KMS-11 (cell line): Measurements from ENCODE around the gene C1orf216.

Experiments
- H2AFZ ChIP-seq: fragments of 200-600 bp; sonication (generic); 2 replicates; pipeline ENCODE4 v1.6.1; 2016; ENCODE audit warnings: antibody characterized with exemption, mixed run types, low read depth
- H3K27ac ChIP-seq: fragments of 200-600 bp; sonication (generic); 2 replicates; pipeline ENCODE4 v1.6.1; 2016; ENCODE audit warnings: mild to moderate bottlenecking, mixed run types
- H3K27me3 ChIP-seq: fragments of 200-600 bp; sonication (generic); 2 replicates; pipeline ENCODE4 v1.6.1; 2017; ENCODE audit warnings: mild to moderate bottlenecking, low read depth, mixed run types, moderate library complexity; ENCODE audit not compliant: insufficient read depth
- H3K36me3 ChIP-seq: fragments of 200-600 bp; sonication (generic); 2 replicates; pipeline ENCODE4 v1.6.1; 2017; ENCODE audit warnings: mild to moderate bottlenecking, mixed run types; ENCODE audit not compliant: insufficient read depth
- H3K4me1 ChIP-seq: fragments of 200-600 bp; sonication (generic); 2 replicates; pipeline ENCODE4 v1.6.1; 2016; ENCODE audit warnings: mild to moderate bottlenecking, low read depth, mixed run types; ENCODE audit not compliant: poor library complexity, severe bottlenecking
- H3K4me2 ChIP-seq: fragments of 200-600 bp; sonication (generic); 2 replicates; pipeline ENCODE4 v1.7.0; 2016; ENCODE audit warnings: mild to moderate bottlenecking, mixed run types
- H3K4me3 ChIP-seq: fragments of 200-600 bp; sonication (generic); IDR thresholded peaks from 2 replicates; pipeline ENCODE4 v1.6.1; 2017; ENCODE audit warnings: low read depth, low read length, mixed read lengths; ENCODE audit not compliant: insufficient read depth
- H3K79me2 ChIP-seq: fragments of 200-600 bp; sonication (generic); 2 replicates; pipeline ENCODE4 v1.6.1; 2016; ENCODE audit warnings: low read depth, mixed run types; ENCODE audit not compliant: insufficient read depth
- H3K9ac ChIP-seq: fragments of 200-600 bp; sonication (generic); 2 replicates; pipeline ENCODE4 v1.6.1; 2016; ENCODE audit warnings: mild to moderate bottlenecking, mixed run types
- H4K20me1 ChIP-seq: fragments of 200-600 bp; sonication (generic); 2 replicates; pipeline ENCODE4 v1.6.1; 2016; ENCODE audit warnings: mild to moderate bottlenecking, mixed run types; ENCODE audit not compliant: insufficient read depth
- TF ChIP-seq, protein P1 (sequence below): fragments of 200-600 bp; sonication (generic); conservative IDR thresholded peaks from 2 replicates; pipeline ENCODE4 v1.6.1; 2017; ENCODE audit warnings: low read depth, mild to moderate bottlenecking, antibody characterized with exemption, low read length, moderate library complexity, mixed read lengths

The C1orf216 gene, protein sequence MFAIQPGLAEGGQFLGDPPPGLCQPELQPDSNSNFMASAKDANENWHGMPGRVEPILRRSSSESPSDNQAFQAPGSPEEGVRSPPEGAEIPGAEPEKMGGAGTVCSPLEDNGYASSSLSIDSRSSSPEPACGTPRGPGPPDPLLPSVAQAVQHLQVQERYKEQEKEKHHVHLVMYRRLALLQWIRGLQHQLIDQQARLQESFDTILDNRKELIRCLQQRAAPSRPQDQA

DNA sequence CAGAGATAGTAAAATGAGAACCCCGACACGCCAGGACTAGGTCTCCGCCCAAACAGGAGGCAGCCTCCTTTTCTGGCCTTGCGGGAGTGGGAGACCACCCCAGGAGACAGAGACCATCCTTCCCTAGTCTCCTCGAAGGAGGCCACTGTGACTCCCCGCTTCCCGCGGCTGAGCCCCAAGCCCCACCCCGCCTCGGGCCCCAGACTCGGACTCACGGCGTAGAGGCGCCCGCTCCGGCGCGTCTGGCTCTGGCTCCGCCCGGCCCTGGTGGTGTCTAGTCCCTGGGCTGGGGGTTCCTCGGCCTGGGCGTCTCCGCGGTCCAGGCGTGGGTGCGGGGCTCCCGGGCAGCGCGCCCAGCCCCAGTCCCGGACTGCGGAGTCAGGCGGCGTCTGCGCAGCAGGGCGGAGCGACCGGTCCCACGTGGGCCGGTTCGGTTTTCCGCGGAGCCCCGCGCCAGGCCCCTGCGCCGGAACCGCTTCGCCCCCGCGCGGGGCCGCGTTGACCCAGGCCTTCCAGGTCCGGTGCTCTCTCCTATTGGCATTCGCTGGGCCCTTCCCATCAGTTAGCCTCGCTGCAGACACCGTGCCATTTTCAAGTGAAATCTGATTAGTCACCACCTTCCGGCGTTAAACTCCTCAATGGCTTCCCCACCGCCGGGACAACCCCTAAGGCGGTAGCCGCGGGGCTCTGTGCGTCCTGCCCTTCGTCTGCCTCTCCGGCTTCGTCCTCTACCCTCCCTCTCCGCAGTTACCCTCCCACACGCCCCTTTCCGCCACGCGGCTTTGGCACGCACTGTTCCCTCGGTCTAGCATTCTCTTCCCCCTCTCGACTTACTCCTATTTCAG lies at the start of gene C1orf216:
Gene C1orf216, minus strand, starts transcription at position 393 of the 845 bp plus-strand sequence. CDS start 2,563 bp downstream, outside the sequence.
- peak within 1 kb of the TSS; percentile 93 for H3K9ac ChIP-seq
- H3K4me1 ChIP-seq = peaks cover 19% of the 10 kb centered on the region
- peak within 1 kb of the TSS; percentile 62 for H3K4me3 ChIP-seq
- peak within 1 kb of the TSS; percentile 81 for H3K27ac ChIP-seq
- H3K27me3 ChIP-seq = no peaks in the 10 kb centered on the region
- H3K4me2 ChIP-seq = peak within 1 kb of the TSS; percentile 86
- TF ChIP-seq, protein P1, sequence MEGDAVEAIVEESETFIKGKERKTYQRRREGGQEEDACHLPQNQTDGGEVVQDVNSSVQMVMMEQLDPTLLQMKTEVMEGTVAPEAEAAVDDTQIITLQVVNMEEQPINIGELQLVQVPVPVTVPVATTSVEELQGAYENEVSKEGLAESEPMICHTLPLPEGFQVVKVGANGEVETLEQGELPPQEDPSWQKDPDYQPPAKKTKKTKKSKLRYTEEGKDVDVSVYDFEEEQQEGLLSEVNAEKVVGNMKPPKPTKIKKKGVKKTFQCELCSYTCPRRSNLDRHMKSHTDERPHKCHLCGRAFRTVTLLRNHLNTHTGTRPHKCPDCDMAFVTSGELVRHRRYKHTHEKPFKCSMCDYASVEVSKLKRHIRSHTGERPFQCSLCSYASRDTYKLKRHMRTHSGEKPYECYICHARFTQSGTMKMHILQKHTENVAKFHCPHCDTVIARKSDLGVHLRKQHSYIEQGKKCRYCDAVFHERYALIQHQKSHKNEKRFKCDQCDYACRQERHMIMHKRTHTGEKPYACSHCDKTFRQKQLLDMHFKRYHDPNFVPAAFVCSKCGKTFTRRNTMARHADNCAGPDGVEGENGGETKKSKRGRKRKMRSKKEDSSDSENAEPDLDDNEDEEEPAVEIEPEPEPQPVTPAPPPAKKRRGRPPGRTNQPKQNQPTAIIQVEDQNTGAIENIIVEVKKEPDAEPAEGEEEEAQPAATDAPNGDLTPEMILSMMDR = no peak
- H3K79me2 ChIP-seq = peaks cover 5% of the 10 kb centered on the region; the same call in 1 of the 2 replicates
- H3K36me3 ChIP-seq = no peaks in the 10 kb centered on the region
- H2AFZ ChIP-seq = peak within 1 kb of the TSS; percentile 97
- H4K20me1 ChIP-seq = no peaks in the 10 kb centered on the region

DNA sequence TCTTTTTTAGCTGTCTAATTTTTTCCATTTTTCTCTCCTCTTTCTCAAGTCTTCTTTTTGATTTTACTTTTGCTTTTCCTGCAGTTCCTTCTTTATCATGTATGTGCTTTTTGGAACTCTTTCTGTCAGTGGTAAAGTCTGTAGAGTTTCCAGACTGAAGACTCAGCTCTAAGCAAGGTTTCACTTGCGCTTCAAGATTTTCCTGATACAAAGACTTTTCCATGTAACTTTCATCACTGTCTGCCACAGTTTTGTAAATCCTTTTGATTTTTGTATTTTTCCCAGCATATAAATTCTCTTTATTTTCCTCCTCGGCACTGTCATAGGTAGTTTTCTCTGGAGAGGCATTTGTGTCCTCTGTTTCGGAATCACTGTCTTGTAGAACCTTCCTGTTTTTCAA lies 45.6 kb upstream of the C1orf216 start:
- Histone ChIP-seq H3K9ac (no peak overlapping the region), H3K4me3 (no peak overlapping the region), H3K36me3 (peaks cover 3% of the 10 kb centered on the region; the same call in 1 of the 2 replicates), H3K4me2 (no peak overlapping the region), H3K27ac (no peak overlapping the region), H3K79me2 (peaks cover 25% of the 10 kb centered on the region; the same call in 1 of the 2 replicates), H3K4me1 (peaks cover 13% of the 10 kb centered on the region), H3K27me3 (no peaks in the 10 kb centered on the region), H4K20me1 (no peaks in the 10 kb centered on the region; the same call in 1 of the 2 replicates), H2AFZ (no peak overlapping the region)
- TF ChIP-seq, protein P1 = no peak

DNA sequence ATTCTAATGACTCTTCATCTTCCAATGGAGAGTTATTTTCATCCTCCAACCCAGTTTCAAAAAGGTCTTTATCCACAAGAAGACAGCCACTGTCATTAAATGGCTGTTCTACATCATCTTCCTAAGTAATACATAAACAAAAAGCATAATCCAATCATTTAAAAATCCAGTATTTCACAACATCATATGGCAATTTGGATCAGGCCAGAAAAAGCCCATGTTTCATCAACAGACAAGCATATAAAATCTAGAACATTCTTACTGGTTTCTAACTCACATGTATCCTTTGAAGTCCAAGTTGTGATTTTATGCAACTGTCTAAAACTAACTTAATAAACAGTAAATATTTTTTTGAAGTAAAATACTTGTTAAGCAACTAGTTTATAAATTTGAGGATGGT lies 44.5 kb upstream of the C1orf216 start:
- Histone ChIP-seq H2AFZ (no peak overlapping the region), H3K9ac (no peak overlapping the region), H3K36me3 (peaks cover 3% of the 10 kb centered on the region; the same call in 1 of the 2 replicates), H3K4me2 (no peak overlapping the region), H3K79me2 (peaks cover 15% of the 10 kb centered on the region; the same call in 1 of the 2 replicates), H4K20me1 (no peaks in the 10 kb centered on the region; the same call in 1 of the 2 replicates), H3K27ac (no peak overlapping the region), H3K27me3 (no peaks in the 10 kb centered on the region), H3K4me1 (peaks cover 5% of the 10 kb centered on the region), H3K4me3 (no peak overlapping the region)
- TF ChIP-seq, protein P1 = no peak

DNA sequence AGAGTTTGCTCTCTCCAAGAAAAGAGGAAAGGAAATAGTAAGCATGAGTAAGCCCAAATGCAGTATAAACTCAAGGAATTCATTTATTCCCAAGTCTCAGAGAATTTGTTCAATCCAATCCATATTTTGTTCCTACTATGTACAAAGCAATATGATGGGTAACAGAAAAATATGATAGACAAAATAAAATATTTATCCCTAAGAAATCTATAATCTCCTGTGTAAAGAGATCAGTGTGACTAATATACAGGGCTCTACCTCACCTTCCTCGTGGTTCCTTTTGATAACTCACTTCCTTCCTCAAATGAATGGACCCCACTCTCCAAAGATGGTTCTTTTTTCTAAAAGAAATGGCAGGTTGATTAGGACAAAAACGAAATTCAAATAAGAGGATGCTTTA lies 43.5 kb upstream of the C1orf216 start:
- no peaks in the 10 kb centered on the region; the same call in 1 of the 2 replicates for H4K20me1 ChIP-seq
- TF ChIP-seq, protein P1 = no peak
- no peak overlapping the region for H3K4me2 ChIP-seq
- H3K36me3 ChIP-seq = peaks cover 3% of the 10 kb centered on the region; the same call in 1 of the 2 replicates
- no peak overlapping the region for H3K4me3 ChIP-seq
- no peaks in the 10 kb centered on the region for H3K4me1 ChIP-seq
- H3K9ac ChIP-seq = no peak overlapping the region
- peaks cover 6% of the 10 kb centered on the region; the same call in 1 of the 2 replicates for H3K79me2 ChIP-seq
- H3K27ac ChIP-seq = no peak overlapping the region
- H3K27me3 ChIP-seq = no peaks in the 10 kb centered on the region
- no peak overlapping the region for H2AFZ ChIP-seq
